Osteoblast (primary cell): ENCODE results near the gene CEP112. TPM values are rescaled to one million over a fixed set of nuclear protein-coding genes. Genes with fewer than 3 reads are reported as not detected.

ENCODE experiments used
- DNase-seq: peaks from one replicate; pipeline ENCODE4 v3.0.0; 2011; ENCODE audit warnings: low spot score, mixed read lengths; ENCODE audit not compliant: insufficient read length; ENCODE audit errors: missing footprints
- H2AFZ ChIP-seq: 2 replicates; pipeline ENCODE4 v1.6.0; 2011; ENCODE audit warnings: mild to moderate bottlenecking, low read length
- H3K27ac ChIP-seq: 2 replicates; pipeline ENCODE4 v1.5.1; 2011; ENCODE audit warnings: mild to moderate bottlenecking, low read depth, low read length, moderate library complexity
- H3K27me3 ChIP-seq: 2 replicates; pipeline ENCODE4 v1.6.0; 2012; ENCODE audit warnings: mild to moderate bottlenecking, control low read depth, inconsistent platforms, low read length, moderate library complexity; ENCODE audit not compliant: insufficient read depth
- H3K36me3 ChIP-seq: 2 replicates; pipeline ENCODE4 v1.5.1; 2011; ENCODE audit warnings: mild to moderate bottlenecking, low read length, control low read depth, moderate library complexity; ENCODE audit not compliant: insufficient read depth
- H3K4me1 ChIP-seq: 2 replicates; pipeline ENCODE4 v1.5.1; 2011; ENCODE audit warnings: mild to moderate bottlenecking, low read length, control low read depth, moderate library complexity; ENCODE audit not compliant: insufficient read depth
- H3K4me2 ChIP-seq: 2 replicates; pipeline ENCODE4 v1.6.0; 2011; ENCODE audit warnings: mild to moderate bottlenecking, low read length; ENCODE audit not compliant: insufficient read depth
- H3K4me3 ChIP-seq: fragments of 200-600 bp; sonication (generic); 3 replicates; pipeline ENCODE4 v1.5.1; 2012; ENCODE audit warnings: mild to moderate bottlenecking, low read length, inconsistent platforms; ENCODE audit not compliant: insufficient read depth
- H3K79me2 ChIP-seq: 2 replicates; pipeline ENCODE4 v1.6.0; 2012; ENCODE audit warnings: mild to moderate bottlenecking, low read length, control low read depth, inconsistent platforms; ENCODE audit not compliant: insufficient read depth
- H3K9me3 ChIP-seq: 2 replicates; pipeline ENCODE4 v1.5.1; 2011; ENCODE audit warnings: low read depth, low read length, control low read depth
- H4K20me1 ChIP-seq: 2 replicates; pipeline ENCODE4 v1.6.0; 2012; ENCODE audit warnings: mild to moderate bottlenecking, low read length, control low read depth; ENCODE audit not compliant: insufficient read depth
- total RNA-seq: library from RNA; depleted of rRNA; stranded (reverse); fragments of >200 nt; gene quantifications from 2 replicates; pipeline ENCODE4 v1.2.3, GENCODE V29; 2012
- TF ChIP-seq, protein P1 (sequence below): IDR thresholded peaks from 2 replicates; pipeline ENCODE4 v1.5.1; 2011; ENCODE audit warnings: mild to moderate bottlenecking, low read depth, low read length, moderate library complexity; ENCODE audit errors: extremely low read depth

The CEP112 gene
- total RNA-seq, 1 donor = 8.3 TPM

DNA sequence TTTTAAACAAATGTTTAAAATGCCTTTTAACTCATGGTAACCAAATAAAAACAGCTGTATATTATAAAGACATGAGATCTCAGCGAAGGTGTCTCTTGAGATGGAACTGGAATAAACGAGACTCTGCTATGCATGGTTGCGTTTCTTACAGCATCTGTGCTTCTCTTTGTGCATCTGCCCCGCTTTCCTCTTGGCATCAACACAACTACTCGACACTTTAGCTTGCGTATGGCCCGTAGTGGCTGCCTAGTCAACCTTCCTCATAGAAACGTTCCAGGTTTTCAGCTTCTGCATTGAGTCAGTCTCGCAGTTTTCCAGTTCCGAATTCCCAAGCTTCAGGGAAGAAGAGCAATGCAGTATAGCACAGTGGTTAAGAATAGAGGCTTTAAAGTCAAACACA is 214.9 kb downstream of the CEP112 start:
- H3K4me1 ChIP-seq = no peaks in the 10 kb centered on the region
- TF ChIP-seq, protein P1, sequence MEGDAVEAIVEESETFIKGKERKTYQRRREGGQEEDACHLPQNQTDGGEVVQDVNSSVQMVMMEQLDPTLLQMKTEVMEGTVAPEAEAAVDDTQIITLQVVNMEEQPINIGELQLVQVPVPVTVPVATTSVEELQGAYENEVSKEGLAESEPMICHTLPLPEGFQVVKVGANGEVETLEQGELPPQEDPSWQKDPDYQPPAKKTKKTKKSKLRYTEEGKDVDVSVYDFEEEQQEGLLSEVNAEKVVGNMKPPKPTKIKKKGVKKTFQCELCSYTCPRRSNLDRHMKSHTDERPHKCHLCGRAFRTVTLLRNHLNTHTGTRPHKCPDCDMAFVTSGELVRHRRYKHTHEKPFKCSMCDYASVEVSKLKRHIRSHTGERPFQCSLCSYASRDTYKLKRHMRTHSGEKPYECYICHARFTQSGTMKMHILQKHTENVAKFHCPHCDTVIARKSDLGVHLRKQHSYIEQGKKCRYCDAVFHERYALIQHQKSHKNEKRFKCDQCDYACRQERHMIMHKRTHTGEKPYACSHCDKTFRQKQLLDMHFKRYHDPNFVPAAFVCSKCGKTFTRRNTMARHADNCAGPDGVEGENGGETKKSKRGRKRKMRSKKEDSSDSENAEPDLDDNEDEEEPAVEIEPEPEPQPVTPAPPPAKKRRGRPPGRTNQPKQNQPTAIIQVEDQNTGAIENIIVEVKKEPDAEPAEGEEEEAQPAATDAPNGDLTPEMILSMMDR = no peak
- no peak overlapping the region for H3K4me2 ChIP-seq
- no peak overlapping the region for H3K4me3 ChIP-seq
- H3K79me2 ChIP-seq = no peaks in the 10 kb centered on the region
- DNase-seq = no peak
- no peaks in the 10 kb centered on the region for H3K36me3 ChIP-seq
- H3K9me3 ChIP-seq = no peaks in the 10 kb centered on the region
- no peak overlapping the region for H2AFZ ChIP-seq
- H3K27ac ChIP-seq = no peak overlapping the region
- no peaks in the 10 kb centered on the region for H3K27me3 ChIP-seq
- H4K20me1 ChIP-seq = no peaks in the 10 kb centered on the region

DNA sequence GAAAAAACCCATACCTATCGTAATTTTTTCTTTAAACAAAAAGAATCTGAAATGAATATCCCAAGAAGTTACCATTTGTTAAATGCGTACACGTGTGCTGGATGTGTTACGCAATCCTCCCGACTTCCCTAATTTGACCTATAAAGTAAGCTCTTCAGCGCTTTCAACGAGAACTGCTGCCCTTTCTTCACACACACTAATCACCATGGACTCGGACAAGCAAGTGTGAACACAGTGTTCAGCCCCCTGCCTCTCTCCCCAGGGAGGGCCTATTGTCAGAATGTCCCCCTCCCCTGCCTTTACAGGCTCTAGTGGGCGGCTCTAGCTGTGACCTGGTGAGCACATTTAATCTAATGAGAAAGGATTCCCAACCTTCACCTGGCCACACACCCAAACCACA is 216.1 kb downstream of the CEP112 start:
- no peak overlapping the region for H2AFZ ChIP-seq
- H3K36me3 ChIP-seq = no peaks in the 10 kb centered on the region
- no peaks in the 10 kb centered on the region for H3K27me3 ChIP-seq
- no peak overlapping the region for H3K4me2 ChIP-seq
- H3K4me3 ChIP-seq = no peak overlapping the region
- H3K27ac ChIP-seq = no peak overlapping the region
- H3K4me1 ChIP-seq = no peaks in the 10 kb centered on the region
- no peaks in the 10 kb centered on the region for H3K79me2 ChIP-seq
- H4K20me1 ChIP-seq = no peaks in the 10 kb centered on the region
- TF ChIP-seq, protein P1 = no peak
- DNase-seq = no peak
- H3K9me3 ChIP-seq = no peaks in the 10 kb centered on the region

DNA sequence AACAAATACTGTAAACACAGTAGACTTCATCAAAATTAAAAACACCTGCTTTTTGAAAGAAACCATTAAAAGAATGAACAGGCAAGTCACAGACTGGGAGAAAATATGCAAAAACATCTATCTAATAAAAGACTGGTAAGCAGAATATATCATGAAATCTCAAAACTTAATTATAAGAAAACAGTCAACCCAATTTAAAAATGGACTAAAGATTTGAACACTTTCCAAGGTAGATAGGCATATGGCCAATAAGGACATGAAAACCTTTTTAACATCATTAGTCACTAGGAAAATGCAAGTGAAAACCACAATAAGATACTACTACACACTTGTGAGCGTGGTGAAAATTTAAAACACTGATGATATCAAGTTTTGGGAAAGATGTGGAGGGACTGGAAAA is 218.7 kb downstream of the CEP112 start:
- H2AFZ ChIP-seq = no peak overlapping the region
- H4K20me1 ChIP-seq = no peaks in the 10 kb centered on the region
- H3K4me3 ChIP-seq = no peak overlapping the region
- H3K27ac ChIP-seq = no peak overlapping the region
- H3K4me1 ChIP-seq = no peaks in the 10 kb centered on the region
- DNase-seq = no peak
- H3K36me3 ChIP-seq = no peaks in the 10 kb centered on the region
- H3K27me3 ChIP-seq = no peaks in the 10 kb centered on the region
- H3K4me2 ChIP-seq = no peak overlapping the region
- H3K79me2 ChIP-seq = no peaks in the 10 kb centered on the region
- TF ChIP-seq, protein P1 = no peak
- H3K9me3 ChIP-seq = no peaks in the 10 kb centered on the region

DNA sequence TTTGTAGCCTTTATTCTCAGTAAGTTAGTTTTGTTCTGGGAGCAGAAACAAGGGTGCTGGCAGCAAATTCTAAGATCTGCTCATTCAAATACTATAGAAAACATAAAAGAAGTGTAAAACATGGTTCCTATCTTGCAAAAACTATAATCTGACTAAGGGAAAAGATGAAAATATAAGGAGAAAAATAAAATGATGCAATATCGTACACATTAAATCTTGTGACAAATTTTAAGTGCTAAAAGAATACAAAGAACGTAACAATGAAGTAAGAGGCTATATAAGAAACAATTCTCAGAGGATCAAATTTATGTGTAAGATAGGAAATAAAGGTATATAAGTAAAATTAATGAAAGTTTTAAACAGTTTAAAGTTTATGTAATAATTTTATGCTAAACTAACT is 224.6 kb downstream of the CEP112 start:
- DNase-seq = no peak
- no peak overlapping the region for H3K4me2 ChIP-seq
- TF ChIP-seq, protein P1 = no peak
- H3K4me1 ChIP-seq = no peaks in the 10 kb centered on the region
- H3K36me3 ChIP-seq = no peaks in the 10 kb centered on the region
- no peak overlapping the region for H3K27ac ChIP-seq
- no peaks in the 10 kb centered on the region for H4K20me1 ChIP-seq
- no peaks in the 10 kb centered on the region for H3K79me2 ChIP-seq
- H3K9me3 ChIP-seq = no peaks in the 10 kb centered on the region
- H2AFZ ChIP-seq = no peak overlapping the region
- no peaks in the 10 kb centered on the region for H3K27me3 ChIP-seq
- no peak overlapping the region for H3K4me3 ChIP-seq
